Measurements from ENCODE around the gene CAMKMT.

CAMKMT gene

GRCh38 chr2:44564752-44565151, 203.0 kb downstream of the CAMKMT start:
- Histone ChIP-seq H3K4me1 (ENCODE audit: control insufficient read depth in 2 of 2, insufficient read depth in 1 of 2, low read depth in 1 of 2, low read length in 2 of 2) (peaks cover 3 to 10% of the 10 kb centered on the region in 2 donors), H3K27ac (replicated peaks; ENCODE audit: low read length) (no peak overlapping the region), H2BK12ac (ENCODE audit: low read length) (no peak overlapping the region), H3K23ac (ENCODE audit: low read depth, low read length, poor library complexity) (no peak overlapping the region), H3K14ac (ENCODE audit: low read length) (no peak overlapping the region), H2BK5ac (ENCODE audit: low read length) (no peak overlapping the region), H3K4me3 (ENCODE audit: low read length in 2 of 2) (no peak overlapping the region), H4K8ac (ENCODE audit: low read depth, low read length) (no peak overlapping the region), H2AFZ (ENCODE audit: low read length) (no peak overlapping the region), H3K4ac (ENCODE audit: low read length) (no peak overlapping the region), H3K9ac (ENCODE audit: low read depth, low read length, poor library complexity) (no peak overlapping the region), H3K36me3 (replicated peaks in 1 of 2; ENCODE audit: control insufficient read depth in 2 of 2, insufficient read depth in 2 of 2, low read length in 2 of 2) (no peaks in the 10 kb centered on the region), H2BK15ac (ENCODE audit: low read length) (no peak overlapping the region), H4K91ac (ENCODE audit: low read depth, low read length, poor library complexity) (no peak overlapping the region), H3K4me2 (ENCODE audit: insufficient read depth, low read length, poor library complexity, severe bottlenecking) (no peak overlapping the region), H2AK5ac (ENCODE audit: low read depth, low read length) (no peak overlapping the region), H3K9me3 (replicated peaks in 1 of 2; ENCODE audit: control insufficient read depth in 2 of 2, insufficient read depth in 1 of 2, low read depth in 1 of 2, low read length in 2 of 2) (no peaks in the 10 kb centered on the region), H3K27me3 (ENCODE audit: control insufficient read depth in 3 of 3, insufficient read depth in 3 of 3, low read depth in 1 of 3, low read length in 3 of 3) (no peaks in the 10 kb centered on the region), H3K79me1 (ENCODE audit: low read depth, low read length) (no peaks in the 10 kb centered on the region), H3K18ac (ENCODE audit: low read length) (no peak overlapping the region), H2BK120ac (ENCODE audit: low read depth, low read length) (no peak overlapping the region)
- DNase-seq (ENCODE audit: low spot score): no peak
- WGBS, 2 donors (ENCODE audit: extremely low coverage in 2 of 2, insufficient read length in 2 of 2, insufficient replicate concordance in 1 of 2): no CpG with 5 or more reads among the region's 5 CpGs

- Histone ChIP-seq H2BK12ac (ENCODE audit: low read length) (no peak overlapping the region), H3K23ac (ENCODE audit: low read depth, low read length, poor library complexity) (no peak overlapping the region), H3K9ac (ENCODE audit: low read depth, low read length, poor library complexity) (no peak overlapping the region), H3K9me3 (replicated peaks in 1 of 2; ENCODE audit: control insufficient read depth in 2 of 2, insufficient read depth in 1 of 2, low read depth in 1 of 2, low read length in 2 of 2) (no peaks in the 10 kb centered on the region), H3K27me3 (ENCODE audit: control insufficient read depth in 3 of 3, insufficient read depth in 3 of 3, low read depth in 1 of 3, low read length in 3 of 3) (no peaks in the 10 kb centered on the region), H3K27ac (replicated peaks; ENCODE audit: low read length) (no peak overlapping the region), H4K91ac (ENCODE audit: low read depth, low read length, poor library complexity) (no peak overlapping the region), H3K18ac (ENCODE audit: low read length) (no peak overlapping the region), H2AFZ (ENCODE audit: low read length) (no peak overlapping the region), H2BK120ac (ENCODE audit: low read depth, low read length) (no peak overlapping the region), H4K8ac (ENCODE audit: low read depth, low read length) (no peak overlapping the region), H3K4ac (ENCODE audit: low read length) (no peak overlapping the region), H3K4me1 (ENCODE audit: control insufficient read depth in 2 of 2, insufficient read depth in 1 of 2, low read depth in 1 of 2, low read length in 2 of 2) (peaks cover 3 to 10% of the 10 kb centered on the region in 2 donors), H3K4me2 (ENCODE audit: insufficient read depth, low read length, poor library complexity, severe bottlenecking) (no peak overlapping the region), H2AK5ac (ENCODE audit: low read depth, low read length) (no peak overlapping the region), H3K36me3 (replicated peaks in 1 of 2; ENCODE audit: control insufficient read depth in 2 of 2, insufficient read depth in 2 of 2, low read length in 2 of 2) (no peaks in the 10 kb centered on the region), H2BK15ac (ENCODE audit: low read length) (no peak overlapping the region), H3K14ac (ENCODE audit: low read length) (no peak overlapping the region), H3K4me3 (ENCODE audit: low read length in 2 of 2) (no peak overlapping the region), H2BK5ac (ENCODE audit: low read length) (no peak overlapping the region), H3K79me1 (ENCODE audit: low read depth, low read length) (no peaks in the 10 kb centered on the region)
- no peak for DNase-seq (ENCODE audit: low spot score)
These were observed 204.3 kb downstream of the CAMKMT start for GRCh38 chr2:44566059-44566458.

GRCh38 chr2:44569491-44569890, 207.7 kb downstream of the CAMKMT start:
- Histone ChIP-seq H4K91ac (ENCODE audit: low read depth, low read length, poor library complexity) (no peak overlapping the region), H3K4ac (ENCODE audit: low read length) (no peak overlapping the region), H3K4me3 (ENCODE audit: low read length in 2 of 2) (no peak overlapping the region), H3K4me2 (ENCODE audit: insufficient read depth, low read length, poor library complexity, severe bottlenecking) (no peak overlapping the region), H3K18ac (ENCODE audit: low read length) (no peak overlapping the region), H3K9me3 (replicated peaks in 1 of 2; ENCODE audit: control insufficient read depth in 2 of 2, insufficient read depth in 1 of 2, low read depth in 1 of 2, low read length in 2 of 2) (no peaks in the 10 kb centered on the region), H3K36me3 (replicated peaks in 1 of 2; ENCODE audit: control insufficient read depth in 2 of 2, insufficient read depth in 2 of 2, low read length in 2 of 2) (no peaks in the 10 kb centered on the region), H3K27me3 (ENCODE audit: control insufficient read depth in 3 of 3, insufficient read depth in 3 of 3, low read depth in 1 of 3, low read length in 3 of 3) (no peaks in the 10 kb centered on the region), H2BK5ac (ENCODE audit: low read length) (no peak overlapping the region), H2AK5ac (ENCODE audit: low read depth, low read length) (no peak overlapping the region), H2AFZ (ENCODE audit: low read length) (no peak overlapping the region), H2BK120ac (ENCODE audit: low read depth, low read length) (no peak overlapping the region), H3K79me1 (ENCODE audit: low read depth, low read length) (no peaks in the 10 kb centered on the region), H3K23ac (ENCODE audit: low read depth, low read length, poor library complexity) (no peak overlapping the region), H3K27ac (replicated peaks; ENCODE audit: low read length) (no peak overlapping the region), H4K8ac (ENCODE audit: low read depth, low read length) (no peak overlapping the region), H3K9ac (ENCODE audit: low read depth, low read length, poor library complexity) (no peak overlapping the region), H3K14ac (ENCODE audit: low read length) (no peak overlapping the region), H2BK15ac (ENCODE audit: low read length) (no peak overlapping the region), H2BK12ac (ENCODE audit: low read length) (no peak overlapping the region), H3K4me1 (ENCODE audit: control insufficient read depth in 2 of 2, insufficient read depth in 1 of 2, low read depth in 1 of 2, low read length in 2 of 2) (peaks cover 3 to 10% of the 10 kb centered on the region in 2 donors)
- WGBS, 2 donors (ENCODE audit: extremely low coverage in 2 of 2, insufficient read length in 2 of 2, insufficient replicate concordance in 1 of 2): no CpG with 5 or more reads among the region's 2 CpGs
- DNase-seq (ENCODE audit: low spot score): no peak

- no peak for DNase-seq (ENCODE audit: low spot score)
- Histone ChIP-seq H2BK5ac (ENCODE audit: low read length) (no peak overlapping the region), H3K18ac (ENCODE audit: low read length) (no peak overlapping the region), H3K4ac (ENCODE audit: low read length) (no peak overlapping the region), H3K4me2 (ENCODE audit: insufficient read depth, low read length, poor library complexity, severe bottlenecking) (no peak overlapping the region), H3K14ac (ENCODE audit: low read length) (no peak overlapping the region), H3K27me3 (ENCODE audit: control insufficient read depth in 3 of 3, insufficient read depth in 3 of 3, low read depth in 1 of 3, low read length in 3 of 3) (no peaks in the 10 kb centered on the region), H3K9ac (ENCODE audit: low read depth, low read length, poor library complexity) (no peak overlapping the region), H3K79me1 (ENCODE audit: low read depth, low read length) (no peaks in the 10 kb centered on the region), H2AK5ac (ENCODE audit: low read depth, low read length) (no peak overlapping the region), H3K36me3 (replicated peaks in 1 of 2; ENCODE audit: control insufficient read depth in 2 of 2, insufficient read depth in 2 of 2, low read length in 2 of 2) (no peaks in the 10 kb centered on the region), H2BK15ac (ENCODE audit: low read length) (no peak overlapping the region), H2BK120ac (ENCODE audit: low read depth, low read length) (no peak overlapping the region), H3K9me3 (replicated peaks in 1 of 2; ENCODE audit: control insufficient read depth in 2 of 2, insufficient read depth in 1 of 2, low read depth in 1 of 2, low read length in 2 of 2) (no peaks in the 10 kb centered on the region), H3K27ac (replicated peaks; ENCODE audit: low read length) (no peak overlapping the region), H2AFZ (ENCODE audit: low read length) (no peak overlapping the region), H3K4me3 (ENCODE audit: low read length in 2 of 2) (no peak overlapping the region), H4K8ac (ENCODE audit: low read depth, low read length) (no peak overlapping the region), H3K23ac (ENCODE audit: low read depth, low read length, poor library complexity) (no peak overlapping the region), H2BK12ac (ENCODE audit: low read length) (no peak overlapping the region), H3K4me1 (ENCODE audit: control insufficient read depth in 2 of 2, insufficient read depth in 1 of 2, low read depth in 1 of 2, low read length in 2 of 2) (peaks cover 3 to 10% of the 10 kb centered on the region in 2 donors), H4K91ac (ENCODE audit: low read depth, low read length, poor library complexity) (no peak overlapping the region)
- no CpG with 5 or more reads among the region's 2 CpGs for WGBS, 2 donors (ENCODE audit: extremely low coverage in 2 of 2, insufficient read length in 2 of 2, insufficient replicate concordance in 1 of 2)
These were observed 208.5 kb downstream of the CAMKMT start for GRCh38 chr2:44570271-44570670.
